Fibroblast of skin of scalp (primary cell): ENCODE measurements around the gene LACTB.
A peak's percentile ranks its signal among the peaks of the same experiment; 100 is the strongest.

Experiments
- DNase-seq: peaks from one replicate; pipeline ENCODE4 v3.0.0-alpha.2; 2013

LACTB gene

DNA sequence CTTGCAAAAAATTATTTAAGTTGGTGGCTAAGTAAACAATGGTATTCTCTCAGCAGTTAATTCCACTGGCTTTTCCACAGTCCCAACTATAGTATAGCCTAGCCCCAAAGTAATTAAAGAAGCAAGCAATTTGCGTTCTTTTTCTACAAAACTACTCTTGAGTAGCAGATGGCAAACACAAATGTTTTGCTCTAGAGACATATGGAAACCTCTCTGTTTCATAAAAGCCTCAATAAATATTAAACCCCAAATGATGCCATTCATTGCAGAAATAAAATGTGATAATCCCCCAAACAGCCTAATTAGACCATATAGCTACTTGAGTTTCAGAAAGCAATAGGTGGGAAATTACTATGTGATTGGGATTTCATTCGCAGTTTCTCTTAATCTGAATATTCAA is 59.1 kb downstream of the LACTB start:
- no peak for DNase-seq

DNA sequence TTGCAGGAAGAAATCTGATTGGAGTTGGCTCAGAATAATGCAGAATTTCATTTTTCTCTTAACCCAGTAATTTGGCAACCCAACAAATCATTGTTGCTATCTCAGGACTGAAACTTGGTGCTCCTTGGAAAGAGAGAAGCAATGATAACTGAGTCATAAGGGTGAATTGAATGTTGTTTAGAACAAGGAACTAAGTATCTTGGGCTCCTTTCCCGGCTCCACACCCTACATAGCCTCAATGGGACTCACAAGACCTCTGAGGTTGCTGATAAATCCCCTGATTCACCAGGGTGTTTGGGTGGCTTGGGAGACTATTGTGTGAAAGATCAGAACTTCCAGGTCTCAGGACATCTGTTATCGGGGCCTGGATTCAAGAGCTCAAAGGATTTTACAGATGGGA is 60.0 kb downstream of the LACTB start:
- no peak for DNase-seq

DNA sequence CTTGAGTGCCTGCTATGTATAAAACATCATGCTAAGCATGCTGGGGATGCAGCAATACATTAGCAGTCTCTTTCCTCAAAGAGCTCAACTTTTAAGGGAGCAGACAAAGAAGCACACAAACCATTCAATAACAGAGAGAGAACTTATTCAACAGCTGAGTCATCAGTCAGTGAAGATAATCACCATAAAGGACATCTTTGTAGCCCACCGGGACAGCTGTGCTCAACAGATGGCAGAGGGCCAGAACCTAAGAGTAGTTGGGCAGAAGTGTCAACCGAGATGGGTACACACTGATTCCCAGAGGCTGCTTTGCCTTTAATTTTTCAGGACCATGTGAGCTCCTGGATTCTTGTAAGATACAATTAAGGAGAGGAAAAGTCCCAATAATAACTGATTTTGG is 63.5 kb downstream of the LACTB start:
- no peak for DNase-seq

DNA sequence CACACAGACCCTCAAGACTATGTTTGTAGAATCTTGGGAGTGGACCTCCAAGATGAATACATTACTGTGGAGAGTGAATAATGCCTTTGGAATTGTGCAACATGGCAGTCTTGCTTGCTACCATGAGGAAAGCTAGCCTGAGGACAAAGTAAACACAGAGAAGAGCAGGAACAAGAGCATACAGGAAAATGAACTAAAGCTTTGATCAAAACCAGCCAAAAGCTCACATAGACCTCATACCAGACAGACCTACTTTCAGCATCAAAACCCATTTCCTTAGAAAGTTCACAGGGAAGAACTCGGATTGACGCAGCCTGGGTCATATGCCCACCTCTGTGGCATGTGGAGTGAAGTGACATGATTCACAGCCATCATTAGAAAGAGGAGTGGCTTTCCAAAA is 64.4 kb downstream of the LACTB start:
- peak; percentile 85 for DNase-seq

DNA sequence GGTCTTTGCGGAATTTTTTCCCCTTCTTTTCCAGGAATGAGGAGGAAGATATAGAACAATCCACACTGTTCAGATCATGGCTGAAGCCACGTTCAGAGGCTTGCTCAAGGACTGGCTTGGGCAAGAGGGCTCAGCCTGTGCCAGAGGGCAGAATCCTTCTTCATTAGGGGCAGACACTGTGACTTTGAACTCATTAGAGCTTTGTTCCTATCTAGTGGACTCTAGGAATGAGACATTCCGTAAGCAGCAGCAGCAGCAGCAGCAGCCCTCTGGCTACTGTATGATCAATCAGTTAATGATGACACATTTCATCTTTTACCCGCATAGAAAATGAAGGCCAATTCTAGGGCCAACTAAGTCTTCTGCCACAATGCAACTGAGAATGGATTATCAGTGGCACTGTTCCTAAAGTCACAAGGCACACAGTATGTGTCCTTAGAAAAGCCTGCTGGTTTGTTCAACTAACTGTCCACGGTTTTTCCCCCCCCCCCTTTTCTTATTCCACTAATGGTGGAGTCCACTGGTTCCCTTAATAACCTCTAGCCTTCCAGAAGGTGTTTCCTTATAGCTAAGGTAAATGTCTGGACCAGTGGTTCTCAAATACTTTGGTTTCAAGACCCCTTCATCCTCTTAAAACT is 66.0 kb downstream of the LACTB start:
- DNase-seq, result no peak

DNA sequence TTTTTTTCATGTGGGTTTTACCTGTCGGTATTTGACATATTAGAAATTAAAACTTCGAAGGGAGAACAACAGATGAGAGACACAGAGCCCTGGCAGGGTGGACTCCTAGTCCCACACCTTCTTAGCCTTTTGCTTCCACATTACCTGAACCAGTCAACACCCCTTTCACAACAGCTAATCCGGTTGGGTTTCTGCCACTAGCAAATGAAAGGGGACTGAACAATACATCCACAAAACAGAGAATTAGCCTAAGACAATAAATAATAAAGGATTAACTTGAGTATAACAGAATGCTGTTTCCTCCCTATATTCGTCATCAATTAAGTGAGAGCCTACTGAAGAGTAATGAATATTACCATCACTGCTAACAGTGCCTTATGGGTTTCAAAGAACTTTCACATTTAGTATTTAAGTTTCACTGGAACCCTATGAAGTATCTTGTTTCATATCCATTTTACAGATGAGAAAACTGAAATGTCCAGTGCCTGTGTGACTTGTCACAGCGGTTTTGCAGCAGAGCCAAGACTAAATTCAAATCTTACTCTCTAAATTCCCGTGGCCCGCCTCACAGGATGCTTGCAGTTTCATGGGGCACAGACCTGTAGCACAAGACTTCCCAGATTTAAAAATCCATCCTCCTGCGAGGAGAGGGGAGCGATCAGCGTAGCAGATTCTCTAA is 66.7 kb downstream of the LACTB start:
- DNase-seq, result no peak

DNA sequence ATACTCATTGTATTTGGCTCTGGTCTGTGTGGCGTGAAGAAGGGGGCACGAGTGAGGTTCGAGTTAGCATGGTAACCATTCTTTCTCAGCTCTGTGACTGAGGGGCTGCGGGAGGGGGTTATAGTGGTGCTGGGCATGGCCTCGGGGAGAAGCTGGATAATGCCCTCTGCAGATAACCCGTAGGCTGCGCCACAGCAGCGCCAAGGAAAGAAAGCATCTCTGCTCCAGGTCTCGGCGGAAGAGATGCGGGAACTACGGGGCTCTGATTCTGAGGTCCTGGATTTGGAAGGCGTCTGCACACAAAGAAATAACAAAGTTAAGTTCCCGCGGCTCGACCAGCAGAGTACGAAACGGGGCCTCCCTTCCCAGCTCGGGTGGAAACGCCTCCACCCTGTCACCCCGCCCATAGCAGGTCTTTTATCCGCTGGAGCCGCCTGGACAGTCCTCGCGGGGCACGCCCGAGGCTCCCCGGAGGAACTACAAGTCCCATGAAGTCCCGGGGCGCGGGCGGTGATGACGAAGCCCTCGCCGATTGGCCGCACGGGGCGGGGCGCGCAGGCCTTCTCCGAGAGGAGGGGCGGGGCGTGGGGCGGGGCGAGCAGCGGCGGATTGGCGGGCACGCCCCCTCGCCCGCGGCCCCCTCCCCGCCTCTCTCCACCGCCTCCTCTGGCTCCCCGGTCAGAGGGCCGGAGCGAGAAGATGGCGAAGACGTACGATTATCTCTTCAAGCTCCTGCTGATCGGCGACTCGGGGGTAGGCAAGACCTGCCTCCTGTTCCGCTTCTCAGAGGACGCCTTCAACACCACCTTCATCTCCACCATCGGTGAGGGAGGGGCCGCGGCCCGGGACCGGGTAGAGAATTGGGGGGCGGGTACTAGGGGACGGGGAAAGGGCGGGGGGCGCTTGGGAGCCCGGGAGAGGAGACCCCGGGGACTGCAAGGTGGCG is 67.5 kb downstream of the LACTB start, which contains the start of gene RAB8B:
Gene RAB8B, plus strand, starts transcription at position 681 of the 946 bp plus-strand sequence. Its CDS starts 19 bp downstream, at position 700.
- peak; percentile 97 for DNase-seq

DNA sequence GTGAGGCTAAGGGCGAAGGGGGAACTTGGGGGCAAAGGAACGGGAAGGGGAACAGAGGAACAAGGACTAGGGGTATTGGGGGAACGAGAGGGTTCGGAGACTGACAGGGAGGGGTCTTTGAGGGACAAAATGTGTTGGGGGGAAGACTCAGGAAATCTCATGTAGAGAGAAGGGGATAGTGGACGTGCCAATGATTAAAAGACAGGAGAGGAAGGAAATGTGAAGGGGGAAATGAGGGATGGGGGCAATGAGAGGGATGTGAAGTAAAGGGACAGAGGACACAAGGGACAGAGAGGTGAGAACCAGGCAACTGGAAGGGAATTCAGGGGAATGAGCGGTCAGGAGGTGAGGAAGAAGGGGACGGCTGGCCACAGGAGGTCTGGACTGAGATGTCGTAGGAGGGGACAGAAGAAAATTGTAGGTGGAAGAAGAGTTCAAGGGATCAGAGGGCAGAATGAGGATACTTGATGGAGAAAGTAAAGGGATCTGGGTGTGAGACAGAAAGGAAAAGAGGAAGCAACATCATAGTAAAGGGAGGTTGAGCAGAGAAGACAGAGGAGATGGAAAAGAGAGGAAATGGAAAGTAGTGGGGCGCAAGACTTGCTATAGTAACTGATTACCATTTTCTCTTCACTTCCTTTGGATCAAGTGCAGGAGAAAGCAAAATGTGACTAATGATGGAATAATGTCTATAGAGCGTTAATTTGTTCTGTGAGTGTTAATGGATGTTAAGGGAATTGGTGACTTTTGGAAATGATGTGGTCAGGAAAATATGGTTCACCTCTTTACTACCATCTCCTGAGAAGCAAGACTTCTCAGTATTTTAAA is 68.5 kb downstream of the LACTB start:
- no peak for DNase-seq

DNA sequence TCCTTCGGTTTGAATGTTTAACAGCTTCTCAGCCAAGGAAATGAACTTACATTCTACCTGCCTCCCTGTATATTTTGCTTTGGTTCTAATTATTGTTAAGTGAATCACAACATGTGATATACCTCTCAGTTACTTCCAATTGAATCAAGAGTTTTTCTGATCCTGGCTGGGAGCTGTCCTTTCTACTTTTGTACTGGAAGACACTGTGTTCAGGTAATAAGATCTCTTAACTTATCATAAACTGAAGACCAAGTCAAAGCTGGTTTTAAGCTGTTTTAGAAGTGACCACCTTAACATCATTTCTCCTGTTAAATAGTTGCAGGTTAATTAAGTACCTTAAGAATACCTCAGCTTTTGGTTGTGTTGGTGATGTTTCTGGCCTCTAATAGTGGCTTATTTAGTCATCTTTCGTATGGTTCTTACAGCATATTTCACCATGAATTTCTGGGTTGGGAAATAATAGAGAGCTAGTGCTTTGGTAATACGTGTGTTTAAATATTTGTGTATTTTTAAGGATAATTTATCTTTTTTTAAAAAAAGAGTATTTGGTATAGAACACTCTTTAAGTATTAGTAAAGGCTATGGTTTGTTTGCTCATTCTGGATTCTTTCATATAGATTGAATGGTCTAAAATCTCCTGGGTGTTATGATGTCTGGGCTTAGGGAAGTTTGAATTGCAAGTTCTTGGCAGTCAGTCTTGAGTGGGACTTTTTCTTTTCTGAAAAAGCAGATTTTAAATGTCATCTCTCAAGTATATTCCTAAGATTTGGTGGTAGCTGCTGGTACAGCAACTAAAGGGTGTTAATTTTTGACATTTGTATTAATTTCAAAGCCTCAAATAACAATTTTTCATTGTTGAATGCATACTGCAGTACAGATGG is 69.3 kb downstream of the LACTB start:
- DNase-seq, result no peak
